ENCODE results near the gene PAMR1. TPM values are rescaled to one million over a fixed set of nuclear protein-coding genes. Genes with fewer than 3 reads are reported as not detected.

Gene PAMR1
- total RNA-seq, 6 experiments from 2014 or later = 2.0 to 4.2 (median 2.8) TPM

GRCh38 chr11:35389897-35390465 is 135.4 kb downstream of the PAMR1 start:
- H3K4me3 ChIP-seq = no peak overlapping the region
- peak overlapping the region in 1 of 3 donors; percentile 96 for H3K27ac ChIP-seq
- intact Hi-C loops (cut with DNase I) = loop anchor here in 1 of 2 donors (10.0 kb wide), 2 partner anchors 145 to 455 kb away; no protein-coding TSS in a partner anchor
- H3K4me1 ChIP-seq = peaks cover 0 to 18% (median 10%) of the 10 kb centered on the region in 4 donors
- TF ChIP-seq POLR2A (IDR thresholded peaks at IDR 0.05) = no peak
- TF ChIP-seq CTCF (IDR thresholded peaks at IDR 0.05) = no peak
- no peak for ATAC-seq
- no peaks in the 10 kb centered on the region for H3K36me3 ChIP-seq
- DNase-seq = no peak
- no peaks in the 10 kb centered on the region for H3K27me3 ChIP-seq
- WGBS (ENCODE audit: insufficient coverage, low coverage, low lambda C conversion rate, missing lambda C conversion rate) = 52% methylated on average over 5 of the region's 6 CpGs
- no peaks in the 10 kb centered on the region for H3K9me3 ChIP-seq

- intact Hi-C loops (cut with DNase I) = no loop called here
- Histone ChIP-seq H3K27me3 (no peaks in the 10 kb centered on the region), H3K9me3 (no peaks in the 10 kb centered on the region), H3K27ac (no peak overlapping the region), H3K4me1 (peaks cover 0 to 18% (median 10%) of the 10 kb centered on the region in 4 donors), H3K36me3 (no peaks in the 10 kb centered on the region), H3K4me3 (no peak overlapping the region)
- ATAC-seq = no peak
- 61% methylated on average over 1 of the region's 1 CpG for WGBS (ENCODE audit: insufficient coverage, low coverage, low lambda C conversion rate, missing lambda C conversion rate)
- no peak for DNase-seq
- no peak for TF ChIP-seq CTCF (IDR thresholded peaks at IDR 0.05)
- TF ChIP-seq POLR2A (IDR thresholded peaks at IDR 0.05) = no peak
Measured at GRCh38 chr11:35389112-35389511, 136.3 kb downstream of the PAMR1 start.

GRCh38 chr11:35388061-35388460 is 137.4 kb downstream of the PAMR1 start:
- intact Hi-C loops (cut with DNase I) = no loop called here
- DNase-seq (no peak), ATAC-seq (no peak)
- no peaks in the 10 kb centered on the region for H3K9me3 ChIP-seq
- no peaks in the 10 kb centered on the region for H3K36me3 ChIP-seq
- no peaks in the 10 kb centered on the region for H3K27me3 ChIP-seq
- H3K4me1 ChIP-seq = peaks cover 0 to 18% (median 10%) of the 10 kb centered on the region in 4 donors
- no peak overlapping the region for H3K27ac ChIP-seq
- H3K4me3 ChIP-seq = no peak overlapping the region
- no peak for TF ChIP-seq POLR2A (IDR thresholded peaks at IDR 0.05)
- 93% methylated on average over 5 of the region's 5 CpGs for WGBS (ENCODE audit: insufficient coverage, low coverage, low lambda C conversion rate, missing lambda C conversion rate)

- Histone ChIP-seq H3K4me1 (peaks cover 0 to 18% (median 8%) of the 10 kb centered on the region in 4 donors), H3K9me3 (no peaks in the 10 kb centered on the region), H3K27ac (no peak overlapping the region), H3K27me3 (no peaks in the 10 kb centered on the region), H3K36me3 (no peaks in the 10 kb centered on the region), H3K4me3 (no peak overlapping the region)
- no peak for DNase-seq
- no peak for ATAC-seq
- WGBS (ENCODE audit: insufficient coverage, low coverage, low lambda C conversion rate, missing lambda C conversion rate) = 56% methylated on average over 4 of the region's 4 CpGs
- intact Hi-C loops (cut with DNase I) = no loop called here
- no peak for TF ChIP-seq CTCF (IDR thresholded peaks at IDR 0.05)
- TF ChIP-seq POLR2A (IDR thresholded peaks at IDR 0.05) = no peak
Measured at GRCh38 chr11:35387111-35387982, 138.1 kb downstream of the PAMR1 start.

GRCh38 chr11:35383953-35384352 is 141.5 kb downstream of the PAMR1 start:
- WGBS (ENCODE audit: insufficient coverage, low coverage, low lambda C conversion rate, missing lambda C conversion rate) = 75% methylated on average over 5 of the region's 5 CpGs
- ATAC-seq (no peak), DNase-seq (no peak)
- intact Hi-C loops (cut with DNase I) = no loop called here
- Histone ChIP-seq H3K4me3 (no peak overlapping the region), H3K36me3 (no peaks in the 10 kb centered on the region), H3K4me1 (no peaks in the 10 kb centered on the region), H3K27ac (no peak overlapping the region), H3K9me3 (no peaks in the 10 kb centered on the region), H3K27me3 (no peaks in the 10 kb centered on the region)
- no peak for TF ChIP-seq POLR2A (IDR thresholded peaks at IDR 0.05)
- TF ChIP-seq CTCF (IDR thresholded peaks at IDR 0.05) = no peak

All from right lobe of liver (tissue), 6 donors.